Left ventricle myocardium inferior (tissue), 1 donor: ENCODE results near the gene RPL36AL. TPM values are rescaled to one million over a fixed set of nuclear protein-coding genes. Genes with fewer than 3 reads are reported as not detected.

Experiments used
- DNase-seq: peaks from one replicate; pipeline ENCODE4 v3.0.0-alpha.2; 2020
- H3K27ac ChIP-seq: fragments of 200-600 bp; replicated peaks from 2 replicates; pipeline ENCODE4 v1.8.0; 2021
- H3K27me3 ChIP-seq: fragments of 200-600 bp; 2 replicates; pipeline ENCODE4 v1.8.0; 2021; ENCODE audit warnings: low read depth
- H3K36me3 ChIP-seq: fragments of 200-600 bp; 2 replicates; pipeline ENCODE4 v1.8.0; 2021
- H3K4me1 ChIP-seq: fragments of 200-600 bp; 2 replicates; pipeline ENCODE4 v1.8.0; 2021
- H3K4me3 ChIP-seq: fragments of 200-600 bp; 2 replicates; pipeline ENCODE4 v1.8.0; 2021; ENCODE audit warnings: mild to moderate bottlenecking, moderate library complexity
- H3K9me3 ChIP-seq: fragments of 200-600 bp; replicated peaks from 2 replicates; pipeline ENCODE4 v1.8.0; 2021
- intact Hi-C: fragments of 100-400 bp; cut with micrococcal nuclease; formaldehyde crosslinking; loops from one replicate; pipeline ENCODE4 v1.11.0; 2022
- total RNA-seq: library from RNA; stranded (reverse); fragmentation: NEBNext Ultra II Directional; extraction: Animal tissue kit (Norgen Biotek cat#: 25700); gene quantifications from one replicate; pipeline ENCODE4 v1.2.1, GENCODE V29; 2021
- TF ChIP-seq, protein P1 (sequence below): fragments of 200-600 bp; IDR thresholded peaks from 2 replicates; pipeline ENCODE4 v1.8.0; 2021; ENCODE audit warnings: antibody characterized with exemption, mild to moderate bottlenecking, borderline replicate concordance
- donor health status: DM: no; HTN: yes; CAD: no; lungs with severe emphysema.

Gene RPL36AL
- total RNA-seq, 1 donor from 2014 or later = 141 TPM

DNA sequence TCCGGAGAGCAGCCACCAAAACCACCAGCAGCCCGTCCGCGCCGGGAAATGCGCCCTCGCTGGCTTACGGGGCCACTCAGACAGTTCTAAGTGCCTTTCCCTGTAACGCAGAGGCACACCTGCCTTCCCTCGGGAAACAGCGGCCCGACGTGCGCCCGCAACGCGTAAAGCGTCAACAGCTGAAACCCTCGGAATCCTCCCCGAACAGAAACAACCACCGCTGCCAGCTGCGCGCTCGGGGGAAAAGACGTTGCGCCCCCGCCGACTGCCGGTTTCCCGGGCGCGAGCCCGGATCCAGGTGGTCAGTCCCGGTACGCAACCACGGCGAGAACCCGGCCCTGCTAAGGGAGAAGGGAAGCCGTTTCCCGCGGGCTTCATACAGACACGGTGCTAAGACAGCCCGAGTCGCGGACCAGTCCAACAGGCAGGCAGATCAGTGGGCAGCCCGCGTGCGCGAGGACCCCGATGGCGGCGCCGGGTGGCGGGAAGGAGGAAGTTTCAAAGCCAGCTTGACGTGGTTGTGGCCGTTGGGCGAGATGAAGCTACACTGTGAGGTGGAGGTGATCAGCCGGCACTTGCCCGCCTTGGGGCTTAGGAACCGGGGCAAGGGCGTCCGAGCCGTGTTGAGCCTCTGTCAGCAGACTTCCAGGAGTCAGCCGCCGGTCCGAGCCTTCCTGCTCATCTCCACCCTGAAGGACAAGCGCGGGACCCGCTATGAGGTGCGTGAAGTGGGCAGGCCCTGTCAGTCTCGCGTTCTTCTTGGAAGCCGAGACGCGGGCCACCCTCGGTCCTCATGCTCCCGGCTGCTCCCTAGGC, 21.7 kb downstream of the RPL36AL start, which contains the start of gene LRR1:
TSS of gene LRR1 (plus strand) at position 456 of the 816 bp plus-strand sequence. CDS start at position 537, 81 bp downstream.
- Histone ChIP-seq H3K9me3 (no peaks in the 10 kb centered on the region), H3K4me1 (peaks cover 44% of the 10 kb centered on the region), H3K4me3 (peak within 1 kb of the TSS; percentile 96), H3K27me3 (no peaks in the 10 kb centered on the region), H3K36me3 (peaks cover 4% of the 10 kb centered on the region), H3K27ac (peak within 1 kb of the TSS; percentile 96)
- peak; percentile 88 for DNase-seq
- intact Hi-C loops = no loop called here
- TF ChIP-seq, protein P1, sequence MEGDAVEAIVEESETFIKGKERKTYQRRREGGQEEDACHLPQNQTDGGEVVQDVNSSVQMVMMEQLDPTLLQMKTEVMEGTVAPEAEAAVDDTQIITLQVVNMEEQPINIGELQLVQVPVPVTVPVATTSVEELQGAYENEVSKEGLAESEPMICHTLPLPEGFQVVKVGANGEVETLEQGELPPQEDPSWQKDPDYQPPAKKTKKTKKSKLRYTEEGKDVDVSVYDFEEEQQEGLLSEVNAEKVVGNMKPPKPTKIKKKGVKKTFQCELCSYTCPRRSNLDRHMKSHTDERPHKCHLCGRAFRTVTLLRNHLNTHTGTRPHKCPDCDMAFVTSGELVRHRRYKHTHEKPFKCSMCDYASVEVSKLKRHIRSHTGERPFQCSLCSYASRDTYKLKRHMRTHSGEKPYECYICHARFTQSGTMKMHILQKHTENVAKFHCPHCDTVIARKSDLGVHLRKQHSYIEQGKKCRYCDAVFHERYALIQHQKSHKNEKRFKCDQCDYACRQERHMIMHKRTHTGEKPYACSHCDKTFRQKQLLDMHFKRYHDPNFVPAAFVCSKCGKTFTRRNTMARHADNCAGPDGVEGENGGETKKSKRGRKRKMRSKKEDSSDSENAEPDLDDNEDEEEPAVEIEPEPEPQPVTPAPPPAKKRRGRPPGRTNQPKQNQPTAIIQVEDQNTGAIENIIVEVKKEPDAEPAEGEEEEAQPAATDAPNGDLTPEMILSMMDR = no peak

DNA sequence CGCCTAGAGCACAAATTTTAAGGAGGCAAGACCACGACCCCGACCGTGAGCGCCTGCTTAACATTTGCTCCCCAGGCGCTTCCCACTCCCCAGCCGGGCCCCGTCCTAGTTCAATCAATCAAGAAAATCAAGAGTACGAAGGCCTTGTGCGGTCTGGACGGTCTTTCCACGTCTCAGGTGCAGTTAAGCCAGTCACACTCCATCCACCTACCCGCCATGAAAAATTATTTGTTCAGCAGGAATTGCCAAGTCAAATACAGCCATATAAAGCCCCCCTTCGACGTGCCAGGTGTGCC, 22.3 kb downstream of the RPL36AL start:
- H3K4me3 ChIP-seq = peak overlapping the region; percentile 96
- DNase-seq = no peak
- H3K27ac ChIP-seq = peak overlapping the region; percentile 96
- H3K4me1 ChIP-seq = peaks cover 44% of the 10 kb centered on the region
- H3K27me3 ChIP-seq = no peaks in the 10 kb centered on the region
- H3K9me3 ChIP-seq = no peaks in the 10 kb centered on the region
- TF ChIP-seq, protein P1 = no peak
- H3K36me3 ChIP-seq = peaks cover 1% of the 10 kb centered on the region
- intact Hi-C loops = no loop called here

DNA sequence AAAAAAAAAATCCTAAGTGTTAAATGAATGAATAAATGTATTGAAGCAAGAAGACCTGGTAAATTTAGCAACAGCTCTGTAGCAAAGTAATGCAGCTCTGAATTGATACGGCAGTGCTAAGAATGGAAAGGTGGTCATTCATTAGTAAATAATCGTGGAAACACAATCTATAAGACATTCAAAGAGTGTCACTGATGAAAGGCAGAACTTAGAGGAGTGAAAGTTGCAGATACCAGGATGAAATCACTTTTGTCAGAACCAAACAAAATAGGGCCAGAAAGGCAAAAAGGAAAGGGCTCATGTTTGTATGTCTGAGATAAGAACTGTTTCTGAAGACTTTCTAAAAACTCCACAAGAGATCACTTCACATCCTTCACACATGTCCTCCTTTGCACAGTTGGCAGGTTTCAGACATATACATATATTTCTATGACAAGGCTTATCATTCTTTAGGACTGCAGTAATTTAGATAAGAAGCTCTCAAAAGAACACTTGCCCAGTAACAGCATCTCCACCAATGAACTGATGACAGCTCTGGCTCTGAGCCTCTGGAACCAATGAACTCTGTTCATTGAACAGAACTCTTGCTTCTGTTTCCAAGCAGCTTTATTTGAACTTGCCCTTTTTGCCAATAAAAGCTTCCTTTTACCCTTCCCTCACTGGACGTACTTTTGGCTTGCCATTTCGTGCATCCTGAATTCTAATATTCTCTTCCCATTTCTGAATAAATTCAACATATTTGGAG, 25.9 kb downstream of the RPL36AL start:
- Histone ChIP-seq H3K27me3 (no peaks in the 10 kb centered on the region), H3K9me3 (no peaks in the 10 kb centered on the region), H3K36me3 (no peaks in the 10 kb centered on the region), H3K27ac (peak overlapping the region; percentile 53), H3K4me3 (no peak overlapping the region), H3K4me1 (peaks cover 40% of the 10 kb centered on the region)
- DNase-seq = no peak
- TF ChIP-seq, protein P1 = no peak
- intact Hi-C loops = no loop called here

DNA sequence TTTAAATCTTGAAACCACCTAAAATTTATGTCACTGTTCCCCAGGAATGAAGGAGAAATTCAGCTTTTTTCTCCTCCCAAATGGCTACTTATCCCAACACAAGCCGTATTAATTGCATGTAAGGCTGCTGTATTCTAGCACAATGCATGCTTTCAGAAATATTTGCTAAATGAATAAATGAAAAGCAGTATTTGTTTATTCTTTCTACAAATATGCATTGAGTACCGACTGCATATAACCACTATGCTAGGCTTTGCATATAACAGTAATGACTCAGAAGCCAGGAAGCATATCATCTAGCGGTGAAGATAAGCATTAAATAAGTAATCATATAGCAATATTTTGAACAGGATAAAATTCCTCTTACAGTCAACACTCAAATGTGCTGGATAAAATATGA, 27.4 kb downstream of the RPL36AL start:
- no peak for DNase-seq
- TF ChIP-seq, protein P1 = no peak
- Histone ChIP-seq H3K4me1 (peaks cover 26% of the 10 kb centered on the region), H3K27me3 (no peaks in the 10 kb centered on the region), H3K27ac (no peak overlapping the region), H3K36me3 (no peaks in the 10 kb centered on the region), H3K4me3 (no peak overlapping the region), H3K9me3 (no peaks in the 10 kb centered on the region)
- intact Hi-C loops = no loop called here

DNA sequence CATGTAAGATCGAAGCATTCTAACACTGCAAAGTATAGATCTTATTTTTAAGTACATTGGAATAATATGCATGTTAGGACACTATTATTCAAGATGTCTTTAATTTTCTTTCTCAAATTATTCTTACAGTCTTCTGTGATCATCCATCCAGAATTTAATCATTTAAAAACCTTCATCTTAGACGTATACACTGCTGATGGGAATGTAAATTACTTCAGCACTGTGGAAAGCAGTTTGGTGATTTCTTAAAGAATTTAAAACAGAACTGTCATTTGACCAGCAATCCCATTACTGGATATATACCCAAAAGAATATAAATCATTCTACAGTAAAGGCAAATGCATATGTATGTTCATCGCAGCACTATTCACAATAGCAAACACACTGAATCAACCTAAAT, 31.0 kb downstream of the RPL36AL start:
- H3K36me3 ChIP-seq = peaks cover 3% of the 10 kb centered on the region
- no peaks in the 10 kb centered on the region for H3K27me3 ChIP-seq
- DNase-seq = no peak
- no peak overlapping the region for H3K27ac ChIP-seq
- H3K4me3 ChIP-seq = no peak overlapping the region
- no peaks in the 10 kb centered on the region for H3K9me3 ChIP-seq
- intact Hi-C loops = no loop called here
- H3K4me1 ChIP-seq = peaks cover 22% of the 10 kb centered on the region
- TF ChIP-seq, protein P1 = no peak
